GM12878 (cell line): Measurements from ENCODE around the gene CLN6. TPM values are rescaled to one million over a fixed set of nuclear protein-coding genes. Genes with fewer than 3 reads are reported as not detected.

Experiments
- BHLHE40 ChIP-seq, 2 experiments: fragments of 450-650 bp in 1 of 2; IDR thresholded peaks; 2 replicates each; pipeline ENCODE4 v1.6.1; 2011 to 2017; ENCODE audit warnings: low read depth in 2 of 2, borderline replicate concordance in 1 of 2, improper control_type of control experiment in 1 of 2, low read length in 1 of 2, mild to moderate bottlenecking in 1 of 2
- CTCF ChIP-seq, 3 experiments: IDR thresholded peaks in 2 of 3; conservative IDR thresholded peaks in 1 of 3; 2 replicates each; pipeline ENCODE4 v1.5.1; 2011; ENCODE audit warnings: low read depth in 3 of 3, low read length in 3 of 3, mild to moderate bottlenecking in 3 of 3, control low read depth in 2 of 3, moderate library complexity in 2 of 3, inconsistent platforms in 1 of 3, mixed read lengths in 1 of 3; ENCODE audit not compliant: control insufficient read depth in 2 of 3, insufficient read depth in 1 of 3; ENCODE audit errors: extremely low read depth in 1 of 3
- NFIC ChIP-seq: IDR thresholded peaks from 2 replicates; pipeline ENCODE4 v1.6.1; 2012; ENCODE audit warnings: low read depth, mild to moderate bottlenecking, inconsistent platforms, low read length, moderate library complexity
- PRDM15 ChIP-seq: fragments of 450-650 bp; formaldehyde crosslinking; IDR thresholded peaks from 2 replicates; pipeline ENCODE4 v1.4.0; 2020; ENCODE audit warnings: mild to moderate bottlenecking, moderate library complexity
- RAD21 ChIP-seq: IDR thresholded peaks from 2 replicates; pipeline ENCODE4 v1.6.1; 2011; ENCODE audit warnings: mild to moderate bottlenecking, low read depth, low read length, moderate library complexity; ENCODE audit not compliant: insufficient read depth
- REST ChIP-seq: IDR thresholded peaks from 2 replicates; pipeline ENCODE4 v1.6.1; 2012; ENCODE audit warnings: mild to moderate bottlenecking, low read depth, low read length
- TBL1XR1 ChIP-seq: IDR thresholded peaks from 2 replicates; pipeline ENCODE4 v1.6.1; 2012; ENCODE audit warnings: low read depth, low read length, improper control_type of control experiment
- WRNIP1 ChIP-seq: IDR thresholded peaks from 2 replicates; pipeline ENCODE4 v1.6.1; 2011; ENCODE audit warnings: low read depth, low read length, improper control_type of control experiment, borderline replicate concordance
- polyA plus RNA-seq, 11 experiments: library from polyadenylated mRNA; depleted of rRNA in 4 of 11; unstranded in 6 of 11; stranded (reverse) in 5 of 11; fragments of >200 nt; fragmentation: Nextera tagmentation in 4 of 11; fragmentation: Illumina TruSeq in 1 of 11; extraction: Ambion mirVana in 4 of 11; extraction: Trizol in 1 of 11; gene quantifications; 1 replicate in 1 of 11; 2 replicates in 10 of 11; pipeline versions ENCODE4 v1.2.1 to v1.2.3, GENCODE V29; 2011 to 2016; ENCODE audit warnings: inconsistent platforms in 2 of 11, missing spikeins in 2 of 11, low read depth in 1 of 11
- total RNA-seq, 4 experiments: library from RNA; depleted of rRNA in 3 of 4; stranded (reverse); fragments of >200 nt in 3 of 4; fragmentation: Illumina TruSeq in 1 of 4; extraction: Trizol in 1 of 4; gene quantifications; 2 replicates each; pipeline versions ENCODE4 v1.2.1 to v1.2.3, GENCODE V29; 2013 to 2021

CLN6 gene
- total and polyA plus RNA-seq, 10 of the 15 experiments (the other 5 are each of a cell fraction or from before 2014, with no cell fraction given) = 0.74 to 69.0 (median 30.3) TPM

GRCh38 chr15:68187559-68187958 is 42.0 kb downstream of the CLN6 start (continued):
- TF ChIP-seq CTCF (IDR thresholded peaks at IDR 0.05 in 2 of 3, conservative IDR thresholded peaks at IDR 0.05 in 1 of 3; ENCODE audit: control insufficient read depth in 2 of 3, extremely low read depth in 1 of 3, insufficient read depth in 1 of 3, low read depth in 3 of 3, low read length in 3 of 3) = no peak
- no peak for TF ChIP-seq BHLHE40 (IDR thresholded peaks at IDR 0.05; ENCODE audit: borderline replicate concordance in 1 of 2, low read depth in 2 of 2, low read length in 1 of 2)
- no peak for TF ChIP-seq NFIC
- no peak for TF ChIP-seq TBL1XR1
- no peak for TF ChIP-seq PRDM15
- TF ChIP-seq RAD21 = no peak
- no peak for TF ChIP-seq WRNIP1
- TF ChIP-seq REST = no peak
